GM18951 (cell line): Measurements from ENCODE around the gene FGF12.

ENCODE experiments used
- POLR2A ChIP-seq: IDR thresholded peaks from 4 replicates; pipeline ENCODE4 v1.6.1; 2011; ENCODE audit warnings: mild to moderate bottlenecking; ENCODE audit not compliant: insufficient read length, insufficient read depth; ENCODE audit errors: extremely low read depth
- in situ Hi-C: fragments of 300-500 bp; cut with MboI; formaldehyde crosslinking; loops from one replicate; pipeline ENCODE4 v1.12.0; 2022; ENCODE audit warnings: low sequenced_read_pairs, mixed read lengths, inconsistent platforms; ENCODE audit not compliant: unreplicated experiment

The FGF12 gene

GRCh38 chr3:192279664-192280063 lies 447.7 kb downstream of the FGF12 start:
- in situ Hi-C loops = no loop called here
- no peak for TF ChIP-seq POLR2A

DNA sequence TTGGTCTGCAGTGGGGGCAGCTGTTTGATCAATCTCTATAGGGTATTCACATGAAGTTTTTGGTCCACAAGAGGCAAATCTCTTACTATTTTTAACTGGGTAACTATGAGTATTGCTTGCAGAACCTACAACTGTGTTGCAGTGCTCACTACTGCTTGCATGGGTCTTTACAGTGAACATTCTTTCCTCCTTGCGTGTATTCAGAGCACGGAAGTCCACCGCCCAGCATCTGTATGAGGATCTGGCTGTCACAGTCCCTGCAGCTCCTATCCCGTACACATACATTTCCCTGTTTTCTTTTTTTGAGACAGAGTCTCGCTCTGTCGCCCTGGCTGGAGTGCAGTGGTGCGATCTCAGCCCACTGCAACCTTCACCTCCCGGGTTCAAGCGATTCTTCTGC lies 449.9 kb downstream of the FGF12 start:
- in situ Hi-C loops = no loop called here
- no peak for TF ChIP-seq POLR2A

DNA sequence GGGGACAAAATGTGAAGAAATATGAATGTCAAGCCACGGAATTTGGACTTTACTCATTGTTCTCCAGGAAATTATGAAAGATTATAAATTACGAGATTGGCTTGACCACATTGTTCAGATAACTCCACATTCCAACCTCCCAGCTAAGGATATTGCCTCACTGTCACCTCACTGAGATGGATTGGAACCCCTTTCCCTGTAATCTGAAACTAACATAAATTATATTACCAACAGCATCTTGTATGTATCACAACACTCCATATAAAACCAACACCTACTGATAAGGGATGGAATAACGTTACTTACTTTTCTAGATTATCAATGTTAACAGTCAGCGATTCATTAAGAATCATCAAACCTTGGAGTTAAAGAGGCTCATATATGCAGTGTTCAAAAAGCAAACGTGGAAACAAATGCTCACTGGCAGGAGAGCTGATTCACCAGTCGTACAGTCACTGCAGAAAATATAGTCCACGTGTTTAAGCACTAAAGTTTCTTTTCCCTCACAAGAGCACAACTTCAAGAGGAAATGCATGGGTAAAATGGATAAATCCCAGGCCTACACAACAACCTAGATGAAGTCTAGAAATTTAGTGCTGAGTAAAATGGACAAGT lies 451.5 kb downstream of the FGF12 start:
- in situ Hi-C loops = no loop called here

DNA sequence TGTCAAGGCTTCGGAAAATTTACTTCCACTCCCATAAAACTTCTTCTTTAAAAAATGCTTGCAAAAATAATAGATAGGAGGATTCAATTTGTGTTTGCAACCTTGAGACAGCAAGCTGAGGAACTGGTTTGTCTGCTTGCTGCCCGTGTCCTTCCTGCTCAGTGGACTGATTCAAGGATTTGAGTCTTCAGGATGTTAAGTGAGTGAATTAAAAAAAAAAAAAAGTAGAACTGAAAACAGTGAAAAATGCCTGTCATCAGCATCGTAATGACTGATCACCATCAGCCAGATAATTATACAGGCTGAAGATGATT lies 453.7 kb downstream of the FGF12 start:
- TF ChIP-seq POLR2A = no peak
- in situ Hi-C loops = no loop called here

More for the DNA sequence above, 451.5 kb downstream of the FGF12 start:
- TF ChIP-seq POLR2A = no peak

DNA sequence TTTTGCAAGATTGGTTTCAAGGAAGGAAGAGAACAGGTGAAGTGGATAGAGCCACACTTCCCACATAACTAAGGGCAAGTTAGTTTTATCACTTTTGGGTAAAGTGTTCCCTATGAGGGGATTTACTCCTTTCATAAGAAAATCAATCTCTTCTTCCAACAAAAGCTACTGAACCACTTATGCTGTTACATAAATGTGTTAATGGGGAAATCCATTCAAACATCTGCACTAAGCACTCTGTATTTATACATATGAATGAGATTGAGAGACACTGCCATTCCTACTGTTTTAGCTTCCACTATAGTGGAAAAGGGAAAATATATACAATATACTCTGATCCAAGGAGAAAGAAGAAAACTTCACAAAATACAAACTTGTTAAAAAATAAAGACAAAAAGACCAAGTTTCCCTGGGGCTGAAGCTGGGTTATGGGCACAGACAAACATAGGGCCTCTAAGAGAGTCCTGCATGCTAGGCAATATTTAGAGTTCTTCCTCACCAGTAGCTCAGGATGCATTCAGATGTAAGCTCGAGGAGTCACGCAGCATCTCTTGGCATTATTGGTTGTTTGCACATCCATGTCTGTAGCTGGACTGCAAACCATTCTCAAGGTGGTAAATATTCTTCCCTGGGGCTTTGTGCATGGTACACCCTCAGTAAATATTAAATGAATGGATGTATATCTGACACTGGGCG lies 454.2 kb downstream of the FGF12 start:
- in situ Hi-C loops = no loop called here
- no peak for TF ChIP-seq POLR2A

- TF ChIP-seq POLR2A = no peak
- in situ Hi-C loops = no loop called here
Observed at GRCh38 chr3:192262001-192262400, 465.3 kb downstream of the FGF12 start.

DNA sequence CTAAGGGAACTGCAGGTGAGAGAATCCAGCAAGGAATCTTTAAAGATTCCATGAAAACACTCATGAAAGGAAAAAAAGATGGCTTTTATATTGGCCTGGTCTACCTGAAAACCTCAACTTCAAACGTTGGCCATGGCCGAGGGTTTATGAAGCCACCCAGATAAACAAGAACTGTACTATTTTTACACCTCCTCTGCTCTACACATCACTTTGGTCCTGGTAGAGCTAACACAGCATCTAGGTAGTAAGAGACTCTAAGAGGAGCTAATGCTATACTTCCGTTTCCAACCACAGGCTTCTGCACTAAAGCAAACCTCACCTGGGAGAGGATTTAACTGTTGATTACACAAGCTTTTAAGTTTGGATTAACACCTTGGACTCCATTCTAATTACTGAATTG lies 466.2 kb downstream of the FGF12 start:
- no peak for TF ChIP-seq POLR2A
- in situ Hi-C loops = no loop called here

- no peak for TF ChIP-seq POLR2A
- in situ Hi-C loops = no loop called here
Observed at GRCh38 chr3:192260116-192261010, 467.0 kb downstream of the FGF12 start.

DNA sequence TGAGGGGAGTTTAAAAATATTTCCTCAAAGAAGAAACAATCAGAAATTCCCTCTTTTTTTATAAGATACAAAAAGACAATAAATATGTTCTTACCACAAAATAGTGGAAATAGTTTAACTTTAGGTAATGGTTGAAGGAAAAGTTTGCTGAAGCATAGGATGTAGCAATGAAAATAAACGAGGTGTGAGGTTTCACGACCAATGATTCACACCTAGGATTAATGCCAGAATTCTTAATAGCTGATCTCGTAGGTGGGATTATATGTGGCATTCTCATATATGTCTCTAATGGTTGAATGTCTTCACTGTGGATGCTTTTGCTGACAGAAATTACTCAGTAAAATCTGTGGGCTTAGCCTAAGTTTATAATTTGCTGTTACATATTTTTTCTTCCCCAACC lies 467.7 kb downstream of the FGF12 start:
- in situ Hi-C loops = no loop called here

GRCh38 chr3:192258721-192259120 lies 468.6 kb downstream of the FGF12 start:
- in situ Hi-C loops = no loop called here
- TF ChIP-seq POLR2A = no peak

More for the DNA sequence above, 467.7 kb downstream of the FGF12 start:
- TF ChIP-seq POLR2A = no peak

DNA sequence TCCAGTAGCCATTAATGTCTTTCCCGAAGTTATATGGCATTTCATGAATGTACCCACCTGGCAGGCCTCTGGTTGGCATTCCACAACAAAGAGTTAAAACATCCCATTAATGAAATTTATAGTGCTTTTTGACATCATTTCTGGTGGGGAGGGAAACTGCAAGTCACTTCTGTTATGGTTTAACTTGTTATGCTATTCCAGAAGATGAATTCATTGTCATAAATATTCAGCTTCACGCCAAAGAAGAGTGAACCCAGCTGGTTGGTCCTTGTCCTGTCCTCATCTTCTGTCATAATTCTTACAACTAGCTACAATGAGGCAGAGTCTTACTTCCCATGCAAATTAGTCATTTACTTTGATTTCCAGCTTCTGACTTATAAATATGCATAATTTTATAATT lies 471.5 kb downstream of the FGF12 start:
- in situ Hi-C loops = no loop called here
- TF ChIP-seq POLR2A = no peak

- TF ChIP-seq POLR2A = no peak
- in situ Hi-C loops = no loop called here
Observed at GRCh38 chr3:192253138-192253887, 474.0 kb downstream of the FGF12 start.

DNA sequence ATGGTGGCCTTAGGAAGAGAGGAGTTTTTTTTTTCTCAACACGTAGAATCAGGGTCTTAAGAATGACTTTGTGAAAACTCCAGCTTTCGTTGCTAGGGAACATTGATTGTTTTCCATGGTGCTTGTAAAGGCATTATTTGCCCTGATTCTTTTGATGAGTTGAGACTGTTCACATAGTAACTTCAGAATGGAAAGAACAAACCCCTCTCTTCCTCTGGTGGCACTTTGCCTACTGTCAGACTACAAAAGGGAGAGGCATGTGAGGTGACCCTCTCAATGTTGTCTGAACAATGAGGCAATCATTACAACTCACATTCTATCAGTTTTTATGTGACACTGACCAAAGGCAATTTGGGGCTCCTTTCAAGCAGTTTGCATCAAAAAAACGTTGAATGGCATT lies 477.8 kb downstream of the FGF12 start:
- in situ Hi-C loops = no loop called here
- no peak for TF ChIP-seq POLR2A

- in situ Hi-C loops = no loop called here
- TF ChIP-seq POLR2A = no peak
Observed at GRCh38 chr3:192246847-192247559, 480.3 kb downstream of the FGF12 start.
